Measurements from ENCODE around the gene TRIO. TPM values are rescaled to one million over a fixed set of nuclear protein-coding genes. Genes with fewer than 3 reads are reported as not detected.
A peak's percentile ranks its signal among the peaks of the same experiment; 100 is the strongest.

The TRIO gene
- total RNA-seq, 4 donors from 2014 or later, result 67.4 to 103 (median 94.7) TPM

DNA sequence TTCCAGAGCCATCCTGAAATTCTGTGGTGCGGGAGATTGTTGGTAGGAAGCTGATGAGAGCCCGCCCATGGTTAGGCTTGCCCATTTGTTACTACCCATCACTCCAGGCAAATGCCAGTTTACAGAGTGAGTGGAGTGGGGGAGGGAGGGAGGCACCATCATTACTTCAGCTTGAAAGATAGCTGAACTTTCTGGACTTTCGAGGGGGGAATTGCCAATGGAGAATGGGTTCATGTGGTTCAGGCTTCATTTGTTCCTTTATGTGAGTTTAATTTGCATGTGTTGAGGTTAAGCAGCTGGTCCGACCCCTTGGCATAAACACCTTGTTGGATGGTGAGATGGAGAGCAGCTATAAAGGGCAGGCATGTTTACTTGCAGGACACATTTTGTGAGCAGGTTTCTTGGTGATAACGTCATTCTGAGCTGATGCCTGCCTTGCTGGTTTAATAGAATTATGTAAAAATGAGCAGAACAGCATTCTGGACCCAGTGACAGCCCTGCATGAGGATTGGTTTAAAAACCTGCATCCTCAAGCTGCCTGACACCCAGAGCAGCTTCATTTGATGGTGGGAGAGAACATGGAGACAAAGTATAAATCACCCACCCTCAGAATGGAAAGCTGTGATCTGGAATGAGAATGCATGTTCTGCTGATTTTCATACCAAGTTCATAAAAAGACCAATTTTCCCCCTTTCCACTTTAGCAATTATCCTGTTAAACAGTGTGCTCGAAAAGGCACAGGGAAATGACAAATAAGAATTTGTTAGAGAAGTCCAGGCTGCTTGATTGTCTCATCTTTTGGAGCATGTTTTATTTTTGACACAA lies 106.3 kb downstream of the TRIO start:
- no peak for TF ChIP-seq POLR2A (IDR thresholded peaks at IDR 0.05)
- TF ChIP-seq, protein P1, sequence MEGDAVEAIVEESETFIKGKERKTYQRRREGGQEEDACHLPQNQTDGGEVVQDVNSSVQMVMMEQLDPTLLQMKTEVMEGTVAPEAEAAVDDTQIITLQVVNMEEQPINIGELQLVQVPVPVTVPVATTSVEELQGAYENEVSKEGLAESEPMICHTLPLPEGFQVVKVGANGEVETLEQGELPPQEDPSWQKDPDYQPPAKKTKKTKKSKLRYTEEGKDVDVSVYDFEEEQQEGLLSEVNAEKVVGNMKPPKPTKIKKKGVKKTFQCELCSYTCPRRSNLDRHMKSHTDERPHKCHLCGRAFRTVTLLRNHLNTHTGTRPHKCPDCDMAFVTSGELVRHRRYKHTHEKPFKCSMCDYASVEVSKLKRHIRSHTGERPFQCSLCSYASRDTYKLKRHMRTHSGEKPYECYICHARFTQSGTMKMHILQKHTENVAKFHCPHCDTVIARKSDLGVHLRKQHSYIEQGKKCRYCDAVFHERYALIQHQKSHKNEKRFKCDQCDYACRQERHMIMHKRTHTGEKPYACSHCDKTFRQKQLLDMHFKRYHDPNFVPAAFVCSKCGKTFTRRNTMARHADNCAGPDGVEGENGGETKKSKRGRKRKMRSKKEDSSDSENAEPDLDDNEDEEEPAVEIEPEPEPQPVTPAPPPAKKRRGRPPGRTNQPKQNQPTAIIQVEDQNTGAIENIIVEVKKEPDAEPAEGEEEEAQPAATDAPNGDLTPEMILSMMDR (IDR thresholded peaks at IDR 0.05), result no peak
- H3K9me3 ChIP-seq, result no peaks in the 10 kb centered on the region
- no peak overlapping the region for H3K27ac ChIP-seq
- no peak for DNase-seq
- intact Hi-C loops (cut with DNase I), result no loop called here
- H3K4me1 ChIP-seq, result peaks cover 0 to 11% of the 10 kb centered on the region in 2 donors
- no peaks in the 10 kb centered on the region for H3K27me3 ChIP-seq
- H3K4me3 ChIP-seq (replicated peaks in 1 of 3), result no peak overlapping the region
- 84 to 89% methylated on average over 6 of the region's 6 CpGs for WGBS, 2 donors
- H3K36me3 ChIP-seq, result no peaks in the 10 kb centered on the region

DNA sequence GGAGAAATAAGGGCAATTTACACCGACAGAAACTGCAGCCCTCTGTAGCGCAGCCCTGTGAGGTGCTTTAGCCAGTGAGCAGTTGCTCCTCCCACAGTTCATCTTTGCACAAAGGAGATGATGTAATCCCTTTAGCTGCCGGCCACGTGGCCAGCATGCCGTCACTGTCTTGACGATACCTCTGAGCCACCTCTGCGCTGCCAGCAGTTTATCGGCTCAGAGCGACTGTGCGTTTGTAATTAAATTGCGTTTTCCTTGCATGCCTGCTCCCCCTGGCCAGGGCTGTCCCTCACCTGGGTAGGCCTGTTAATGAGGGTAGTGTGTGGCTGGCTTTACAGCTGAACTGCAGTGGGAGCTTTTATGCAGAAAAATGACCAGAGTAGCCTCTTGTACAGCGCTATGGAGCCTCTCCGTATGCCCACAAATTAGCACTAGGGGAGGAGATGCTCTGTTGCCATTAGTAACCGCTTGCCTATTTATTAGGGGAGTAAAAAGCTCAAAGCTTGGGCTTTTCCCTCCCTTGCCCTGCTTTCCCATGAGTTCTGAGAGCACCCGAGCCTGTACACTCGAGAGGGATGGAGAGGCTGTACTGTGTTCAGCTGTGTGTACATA lies 107.0 kb downstream of the TRIO start:
- H3K9me3 ChIP-seq, result no peaks in the 10 kb centered on the region
- no peak overlapping the region for H3K4me3 ChIP-seq (replicated peaks in 1 of 3)
- H3K36me3 ChIP-seq, result no peaks in the 10 kb centered on the region
- H3K4me1 ChIP-seq, result peaks cover 0 to 11% of the 10 kb centered on the region in 2 donors
- no peak overlapping the region for H3K27ac ChIP-seq
- TF ChIP-seq POLR2A (IDR thresholded peaks at IDR 0.05), result no peak
- TF ChIP-seq, protein P1 (IDR thresholded peaks at IDR 0.05), result no peak
- intact Hi-C loops (cut with DNase I), result no loop called here
- H3K27me3 ChIP-seq, result no peaks in the 10 kb centered on the region
- DNase-seq, result peak; percentile 51 to 57
- WGBS, 2 donors, result 30 to 43% methylated on average over 9 to 16 of the region's 16 CpGs

DNA sequence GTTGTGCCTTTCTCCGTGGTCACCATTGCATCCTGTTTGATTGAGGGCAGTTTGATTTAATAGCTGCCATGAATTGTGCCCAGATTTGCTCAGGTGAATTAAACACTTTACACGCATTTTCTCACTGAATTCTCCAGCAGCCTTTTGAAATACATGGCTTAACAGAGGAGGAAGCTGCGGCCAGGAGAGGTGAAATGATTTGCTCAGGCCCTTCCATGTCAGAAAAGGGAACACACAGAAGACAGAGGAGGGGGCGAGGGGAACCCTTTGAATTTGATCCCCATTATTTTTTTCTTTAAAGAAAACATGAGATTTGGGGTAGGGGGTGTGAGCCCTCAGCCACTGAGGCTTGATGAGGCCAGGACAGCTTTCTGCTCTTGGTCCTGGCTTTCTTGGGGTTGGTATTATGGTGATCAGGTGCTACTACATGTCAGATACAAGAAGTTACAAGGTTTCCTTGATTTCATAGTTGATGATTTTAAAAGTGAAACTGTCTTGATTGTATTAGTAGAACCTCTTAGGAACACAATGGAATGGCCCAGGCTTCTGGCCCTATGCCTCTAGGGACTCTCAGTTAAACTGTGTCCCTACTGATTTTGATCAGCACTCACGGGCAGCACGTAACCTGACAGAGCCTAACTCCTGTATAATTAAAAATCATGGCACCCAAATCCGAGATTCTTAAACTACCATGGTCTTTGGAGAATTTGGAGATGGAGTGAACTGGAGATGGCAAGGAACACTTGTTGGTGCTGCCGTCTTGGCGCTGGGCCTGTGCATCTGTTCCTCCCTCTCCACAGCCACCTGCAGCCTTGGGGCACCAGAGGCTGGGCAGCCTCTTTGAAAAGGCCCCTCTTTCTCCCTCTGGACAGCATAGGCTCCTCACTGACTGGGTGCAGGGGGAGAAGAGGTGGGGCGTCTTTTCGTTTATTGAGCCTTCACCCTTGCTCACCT lies 107.9 kb downstream of the TRIO start:
- no peaks in the 10 kb centered on the region for H3K9me3 ChIP-seq
- H3K36me3 ChIP-seq, result no peaks in the 10 kb centered on the region
- intact Hi-C loops (cut with DNase I), result no loop called here
- no peak for TF ChIP-seq POLR2A (IDR thresholded peaks at IDR 0.05)
- TF ChIP-seq, protein P1 (IDR thresholded peaks at IDR 0.05), result no peak
- no peaks in the 10 kb centered on the region for H3K27me3 ChIP-seq
- 84 to 87% methylated on average over 11 of the region's 11 CpGs for WGBS, 2 donors
- H3K4me3 ChIP-seq (replicated peaks in 1 of 3), result no peak overlapping the region
- peaks cover 0 to 11% of the 10 kb centered on the region in 2 donors for H3K4me1 ChIP-seq
- H3K27ac ChIP-seq, result peak overlapping the region in 1 of 3 donors; percentile 4
- no peak for DNase-seq

DNA sequence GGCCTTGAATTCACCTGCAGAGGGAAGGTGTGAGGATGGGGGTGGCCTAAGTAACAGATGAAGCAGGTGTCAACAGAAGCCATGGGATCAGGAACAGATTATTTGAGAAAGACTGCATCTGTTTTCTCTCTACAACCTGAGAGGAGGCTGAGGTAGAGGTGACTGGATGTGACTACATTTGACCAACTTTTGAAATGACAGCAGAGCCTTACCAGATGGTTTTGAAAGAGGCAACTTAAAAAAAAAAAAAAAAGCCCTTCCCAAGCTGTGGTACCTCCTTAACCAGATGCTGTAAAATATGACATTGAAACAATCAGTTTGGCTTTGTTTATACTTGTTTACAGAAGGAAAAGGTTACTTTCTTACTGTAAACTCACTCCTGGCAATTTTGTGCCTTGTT lies 108.6 kb downstream of the TRIO start:
- Histone ChIP-seq H3K9me3 (no peaks in the 10 kb centered on the region), H3K27me3 (no peaks in the 10 kb centered on the region), H3K4me1 (peaks cover 0 to 11% of the 10 kb centered on the region in 2 donors), H3K36me3 (no peaks in the 10 kb centered on the region), H3K27ac (no peak overlapping the region), H3K4me3 (replicated peaks in 1 of 3) (no peak overlapping the region)
- TF ChIP-seq, protein P1 (IDR thresholded peaks at IDR 0.05), result no peak
- TF ChIP-seq POLR2A (IDR thresholded peaks at IDR 0.05), result no peak
- no peak for DNase-seq
- intact Hi-C loops (cut with DNase I), result no loop called here
